ENCODE results near the gene CARS2. TPM values are rescaled to one million over a fixed set of nuclear protein-coding genes. Genes with fewer than 3 reads are reported as not detected.
A peak's percentile ranks its signal among the peaks of the same experiment; 100 is the strongest.
"Not testable (repeated sequence)": the region's sequence is repeated elsewhere in the genome, so short reads cannot be mapped to it uniquely, and the experiment has no call there.

CARS2 gene
- total and polyA plus RNA-seq, 8 donors, result 49.3 to 247 (median 75.7) TPM

- peaks cover 63 to 86% (median 80%) of the 10 kb centered on the region in 4 donors for H3K36me3 ChIP-seq
- 84 to 91% (median 89%) methylated on average over 13 to 16 of the region's 16 CpGs for WGBS, 5 donors
These were observed 69.9 kb downstream of the CARS2 start for GRCh38 chr13:110636053-110636475.

GRCh38 chr13:110635405-110636002 is 70.4 kb downstream of the CARS2 start:
- WGBS, 5 donors, result 76 to 90% (median 86%) methylated on average over 17 to 19 of the region's 19 CpGs
- no peak overlapping the region for H3K27ac ChIP-seq

More at GRCh38 chr13:110636053-110636475, 69.9 kb downstream of the CARS2 start:
- peaks cover 0 to 19% (median 11%) of the 10 kb centered on the region in 4 donors for H3K4me1 ChIP-seq
- H3K27me3 ChIP-seq, result no peaks in the 10 kb centered on the region
- intact Hi-C loops (cut with DNase I; ENCODE audit: low total_unique reads), result no loop called here
- no peak overlapping the region for H3K4me3 ChIP-seq
- TF ChIP-seq EP300 (IDR thresholded peaks at IDR 0.05) (no peak), CTCF (IDR thresholded peaks at IDR 0.05) (no peak)
- H3K27ac ChIP-seq, result no peak overlapping the region
- no peaks in the 10 kb centered on the region for H3K9me3 ChIP-seq
- DNase-seq, result no peak

GRCh38 chr13:110634558-110634957 is 71.4 kb downstream of the CARS2 start:
- Histone ChIP-seq H3K27me3 (no peaks in the 10 kb centered on the region), H3K4me3 (no peak overlapping the region), H3K27ac (no peak overlapping the region), H3K9me3 (no peaks in the 10 kb centered on the region), H3K36me3 (peaks cover 54 to 80% (median 74%) of the 10 kb centered on the region in 4 donors), H3K4me1 (peaks cover 0 to 25% (median 13%) of the 10 kb centered on the region in 4 donors)
- no peak for DNase-seq
- TF ChIP-seq EP300 (IDR thresholded peaks at IDR 0.05) (no peak), POLR2AphosphoS5 (IDR thresholded peaks at IDR 0.05) (no peak), CTCF (IDR thresholded peaks at IDR 0.05) (no peak), POLR2A (IDR thresholded peaks at IDR 0.05) (no peak)
- WGBS, 5 donors, result 84 to 93% (median 91%) methylated on average over 8 to 19 of the region's 19 CpGs
- intact Hi-C loops (cut with DNase I; ENCODE audit: low total_unique reads), result no loop called here

More at GRCh38 chr13:110635405-110636002, 70.4 kb downstream of the CARS2 start:
- intact Hi-C loops (cut with DNase I; ENCODE audit: low total_unique reads), result no loop called here
- TF ChIP-seq POLR2A (IDR thresholded peaks at IDR 0.05) (no peak), POLR2AphosphoS5 (IDR thresholded peaks at IDR 0.05) (no peak), EP300 (IDR thresholded peaks at IDR 0.05) (no peak), CTCF (IDR thresholded peaks at IDR 0.05) (no peak)
- H3K9me3 ChIP-seq, result no peaks in the 10 kb centered on the region
- DNase-seq, result no peak
- peaks cover 0 to 19% (median 9%) of the 10 kb centered on the region in 4 donors for H3K4me1 ChIP-seq
- H3K27me3 ChIP-seq, result no peaks in the 10 kb centered on the region
- no peak overlapping the region for H3K4me3 ChIP-seq
- H3K36me3 ChIP-seq, result peaks cover 62 to 86% (median 80%) of the 10 kb centered on the region in 4 donors

GRCh38 chr13:110633776-110634175 is 72.1 kb downstream of the CARS2 start:
- TF ChIP-seq CTCF (IDR thresholded peaks at IDR 0.05) (no peak), EP300 (IDR thresholded peaks at IDR 0.05) (no peak), POLR2A (IDR thresholded peaks at IDR 0.05) (no peak), POLR2AphosphoS5 (IDR thresholded peaks at IDR 0.05) (no peak)
- no peak for DNase-seq
- H3K36me3 ChIP-seq, result peaks cover 49 to 80% (median 74%) of the 10 kb centered on the region in 4 donors
- WGBS, 5 donors, result 84 to 89% (median 85%) methylated on average over 8 of the region's 8 CpGs
- no peak overlapping the region for H3K4me3 ChIP-seq
- no peaks in the 10 kb centered on the region for H3K9me3 ChIP-seq
- no peak overlapping the region for H3K27ac ChIP-seq
- no peaks in the 10 kb centered on the region for H3K27me3 ChIP-seq
- peaks cover 3 to 33% (median 17%) of the 10 kb centered on the region in 4 donors for H3K4me1 ChIP-seq
- intact Hi-C loops (cut with DNase I; ENCODE audit: low total_unique reads), result no loop called here

GRCh38 chr13:110632255-110632654 is 73.7 kb downstream of the CARS2 start:
- H3K36me3 ChIP-seq, result peaks cover 44 to 80% (median 74%) of the 10 kb centered on the region in 4 donors

More at GRCh38 chr13:110632255-110632654, 73.7 kb downstream of the CARS2 start:
- H3K4me3 ChIP-seq; H3K27me3 ChIP-seq; H3K9me3 ChIP-seq; intact Hi-C loops (cut with DNase I; ENCODE audit: low total_unique reads); DNase-seq: not testable (repeated sequence)
- Histone ChIP-seq H3K27ac (peak overlapping the region in 1 of 5 donors; percentile 82), H3K4me1 (peaks cover 18 to 48% (median 32%) of the 10 kb centered on the region in 4 donors)
- 72 to 81% (median 81%) methylated on average over 15 of the region's 15 CpGs for WGBS, 5 donors

Measured in stomach (tissue), 9 donors.